Neural progenitor cell (in vitro differentiated cells): ENCODE data around the gene RBL2.

Experiments
- CTCF ChIP-seq: fragments of 200-600 bp; sonication (generic); IDR thresholded peaks from 2 replicates; pipeline ENCODE4 v1.5.1; 2017; ENCODE audit warnings: antibody characterized with exemption, mild to moderate bottlenecking
- EZH2 ChIP-seq: fragments of 200-600 bp; sonication (generic); IDR thresholded peaks from 2 replicates; pipeline ENCODE4 v1.6.1; 2017; ENCODE audit warnings: antibody characterized with exemption, mild to moderate bottlenecking, moderate library complexity
- EZH2phosphoT487 ChIP-seq: fragments of 200-600 bp; sonication (generic); IDR thresholded peaks from 2 replicates; pipeline ENCODE4 v1.6.1; 2017; ENCODE audit warnings: antibody characterized with exemption

- TF ChIP-seq CTCF, result no peak
- no peak for TF ChIP-seq EZH2phosphoT487
- TF ChIP-seq EZH2, result no peak
Measured at GRCh38 chr16:53519417-53520091, 85.3 kb downstream of the RBL2 start.
